ENCODE measurements around the gene AMHR2. TPM values are rescaled to one million over a fixed set of nuclear protein-coding genes. Genes with fewer than 3 reads are reported as not detected.
"Not testable (repeated sequence)": the region's sequence is repeated elsewhere in the genome, so short reads cannot be mapped to it uniquely, and the experiment has no call there.

Gene AMHR2
- total and polyA plus RNA-seq, 2 donors from 2014 or later = not detected

DNA sequence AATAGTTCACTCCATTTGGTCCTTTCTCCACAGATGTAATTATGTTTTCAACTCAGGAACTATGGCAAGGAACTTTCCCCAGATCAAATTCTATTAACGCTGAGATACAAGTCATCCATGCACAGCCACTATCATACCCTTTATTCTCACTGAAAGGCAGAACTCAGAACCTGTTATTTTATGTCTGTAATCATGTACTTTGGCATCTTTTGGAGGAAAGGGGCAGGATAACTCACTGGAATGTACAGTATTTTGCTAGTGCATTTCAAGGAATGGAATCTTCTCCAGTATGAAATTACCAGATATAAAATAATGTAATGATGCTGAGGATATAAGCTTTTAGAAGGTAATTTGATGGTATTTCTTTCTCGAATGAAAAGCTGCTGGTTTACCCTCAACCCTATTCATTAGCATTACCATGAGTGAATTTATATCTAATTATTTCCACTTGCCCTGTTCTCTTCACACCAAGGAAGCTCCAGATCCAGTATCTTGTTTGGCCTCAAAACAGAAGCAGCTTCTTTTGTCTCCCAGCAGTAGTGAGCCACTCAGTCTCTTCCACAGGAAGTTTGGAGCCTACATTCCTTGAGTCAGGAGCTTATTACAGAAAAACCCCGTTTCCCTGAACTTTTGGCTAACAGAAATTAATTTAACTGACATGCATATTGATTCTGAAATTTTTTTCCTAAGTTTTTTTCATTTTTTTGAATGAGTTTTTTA is 10.0 kb upstream of the AMHR2 start:
- H3K36me3 ChIP-seq (ENCODE audit: control insufficient read depth in 2 of 3, insufficient read depth in 3 of 3, low read length in 3 of 3) = peaks cover 6 to 27% (median 15%) of the 10 kb centered on the region in 3 donors
- no peak for FAIRE-seq

DNA sequence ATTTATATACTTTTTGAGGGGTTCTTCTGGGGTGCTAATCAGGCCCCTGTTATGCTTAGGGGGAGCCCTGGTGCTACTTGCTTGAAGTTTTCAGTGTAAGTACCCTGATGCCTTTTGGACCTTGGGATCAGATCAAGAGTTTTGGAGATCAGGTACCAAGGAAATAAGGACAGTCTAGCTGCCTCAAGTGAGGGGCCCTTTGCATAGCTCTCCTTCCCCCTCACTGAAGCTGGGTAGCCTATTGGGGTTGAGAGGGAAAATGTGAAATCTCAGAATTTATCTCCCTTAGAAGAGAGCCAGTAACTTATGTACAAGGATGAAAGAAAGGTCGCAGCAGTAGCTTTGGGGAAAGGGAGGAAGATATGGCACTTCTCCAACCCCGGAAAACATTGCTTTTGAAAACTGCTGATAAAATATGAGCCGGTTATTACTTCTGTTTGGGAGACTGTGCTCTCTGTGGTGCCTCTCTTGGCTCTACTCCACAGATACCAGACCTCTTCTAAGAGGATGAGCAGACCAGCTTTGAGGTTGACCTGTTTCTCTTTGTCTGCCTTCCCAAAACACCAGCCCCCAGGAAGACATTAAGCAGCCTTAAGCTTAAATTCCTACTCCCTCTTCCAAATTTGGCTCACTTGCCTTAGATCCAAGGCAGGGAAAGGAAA is 8.8 kb upstream of the AMHR2 start:
- Histone ChIP-seq H3K27me3 (ENCODE audit: control insufficient read depth, insufficient read depth, low read length) (no peaks in the 10 kb centered on the region), H3K27ac (ENCODE audit: low read depth in 2 of 2, low read length in 2 of 2) (no peak overlapping the region), H3K9ac (ENCODE audit: low read length in 3 of 3) (no peak overlapping the region), H3K9me3 (ENCODE audit: control insufficient read depth in 2 of 3, insufficient read depth in 1 of 3, low read length in 3 of 3) (no peaks in the 10 kb centered on the region), H3K4me3 (ENCODE audit: low read length in 3 of 3) (no peak overlapping the region), H3K4me1 (ENCODE audit: control insufficient read depth in 2 of 3, insufficient read depth in 2 of 3, low read depth in 1 of 3, low read length in 3 of 3) (peaks cover 0 to 4% (median 4%) of the 10 kb centered on the region in 3 donors), H3K36me3 (ENCODE audit: control insufficient read depth in 2 of 3, insufficient read depth in 3 of 3, low read length in 3 of 3) (peaks cover 6 to 17% (median 10%) of the 10 kb centered on the region in 3 donors)
- FAIRE-seq (no peak), DNase-seq (peak in 1 of 5 donors; percentile 26)
- intact Hi-C loops (cut with DNase I) = no loop called here
- TF ChIP-seq, protein P1, sequence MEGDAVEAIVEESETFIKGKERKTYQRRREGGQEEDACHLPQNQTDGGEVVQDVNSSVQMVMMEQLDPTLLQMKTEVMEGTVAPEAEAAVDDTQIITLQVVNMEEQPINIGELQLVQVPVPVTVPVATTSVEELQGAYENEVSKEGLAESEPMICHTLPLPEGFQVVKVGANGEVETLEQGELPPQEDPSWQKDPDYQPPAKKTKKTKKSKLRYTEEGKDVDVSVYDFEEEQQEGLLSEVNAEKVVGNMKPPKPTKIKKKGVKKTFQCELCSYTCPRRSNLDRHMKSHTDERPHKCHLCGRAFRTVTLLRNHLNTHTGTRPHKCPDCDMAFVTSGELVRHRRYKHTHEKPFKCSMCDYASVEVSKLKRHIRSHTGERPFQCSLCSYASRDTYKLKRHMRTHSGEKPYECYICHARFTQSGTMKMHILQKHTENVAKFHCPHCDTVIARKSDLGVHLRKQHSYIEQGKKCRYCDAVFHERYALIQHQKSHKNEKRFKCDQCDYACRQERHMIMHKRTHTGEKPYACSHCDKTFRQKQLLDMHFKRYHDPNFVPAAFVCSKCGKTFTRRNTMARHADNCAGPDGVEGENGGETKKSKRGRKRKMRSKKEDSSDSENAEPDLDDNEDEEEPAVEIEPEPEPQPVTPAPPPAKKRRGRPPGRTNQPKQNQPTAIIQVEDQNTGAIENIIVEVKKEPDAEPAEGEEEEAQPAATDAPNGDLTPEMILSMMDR (IDR thresholded peaks at IDR 0.05; ENCODE audit: borderline replicate concordance, extremely low read depth, insufficient read depth) = no peak

More for the DNA sequence above, 10.0 kb upstream of the AMHR2 start:
- Histone ChIP-seq H3K4me1 (ENCODE audit: control insufficient read depth in 2 of 3, insufficient read depth in 2 of 3, low read depth in 1 of 3, low read length in 3 of 3) (peaks cover 0 to 4% (median 4%) of the 10 kb centered on the region in 3 donors), H3K9ac (ENCODE audit: low read length in 3 of 3) (no peak overlapping the region), H3K27ac (ENCODE audit: low read depth in 2 of 2, low read length in 2 of 2) (no peak overlapping the region), H3K27me3 (ENCODE audit: control insufficient read depth, insufficient read depth, low read length) (no peaks in the 10 kb centered on the region), H3K9me3 (ENCODE audit: control insufficient read depth in 2 of 3, insufficient read depth in 1 of 3, low read length in 3 of 3) (no peaks in the 10 kb centered on the region), H3K4me3 (ENCODE audit: low read length in 3 of 3) (no peak overlapping the region)
- intact Hi-C loops (cut with DNase I) = no loop called here
- TF ChIP-seq, protein P1 (IDR thresholded peaks at IDR 0.05; ENCODE audit: borderline replicate concordance, extremely low read depth, insufficient read depth) = no peak
- DNase-seq = no peak

DNA sequence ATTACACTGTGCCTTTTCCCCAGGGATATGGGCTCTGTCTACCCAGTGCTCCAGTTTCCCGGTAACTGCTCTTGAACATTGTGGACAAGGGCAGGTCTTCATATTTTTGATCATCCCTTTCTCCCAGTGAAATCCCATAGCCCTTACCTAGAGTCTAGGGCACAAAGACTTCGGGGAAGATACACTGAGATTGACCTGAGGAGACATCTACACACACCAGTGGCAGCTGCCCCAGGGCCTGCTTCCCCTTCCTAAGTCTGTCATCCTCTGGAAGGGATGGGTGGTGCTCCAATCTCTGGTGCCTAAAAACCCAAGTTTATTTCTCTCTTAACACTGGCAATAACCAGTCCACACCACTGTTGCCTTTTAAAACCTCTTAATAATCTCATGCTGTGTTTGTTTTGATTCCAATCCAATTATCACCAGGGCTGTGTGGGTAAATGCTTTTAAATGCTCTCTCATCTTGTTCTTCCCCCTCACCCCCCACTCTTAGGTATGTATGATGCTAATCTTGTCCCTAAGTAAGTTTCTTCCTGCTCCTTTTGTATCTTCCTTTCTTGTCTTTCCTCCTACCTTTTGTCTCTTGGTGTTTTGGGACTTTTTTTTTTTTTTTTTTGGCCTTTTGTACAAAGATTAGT is 7.8 kb upstream of the AMHR2 start:
- intact Hi-C loops (cut with DNase I); H3K27ac ChIP-seq (ENCODE audit: low read depth in 2 of 2, low read length in 2 of 2); H3K27me3 ChIP-seq (ENCODE audit: control insufficient read depth, insufficient read depth, low read length); FAIRE-seq; H3K9me3 ChIP-seq (ENCODE audit: control insufficient read depth in 2 of 3, insufficient read depth in 1 of 3, low read length in 3 of 3); H3K4me3 ChIP-seq (ENCODE audit: low read length in 3 of 3); H3K9ac ChIP-seq (ENCODE audit: low read length in 3 of 3); H3K4me1 ChIP-seq (ENCODE audit: control insufficient read depth in 2 of 3, insufficient read depth in 2 of 3, low read depth in 1 of 3, low read length in 3 of 3): not testable (repeated sequence)
- peak in 1 of 5 donors; percentile 9 for DNase-seq
- H3K36me3 ChIP-seq (ENCODE audit: control insufficient read depth in 2 of 3, insufficient read depth in 3 of 3, low read length in 3 of 3) = peaks cover 4 to 14% (median 7%) of the 10 kb centered on the region in 3 donors

DNA sequence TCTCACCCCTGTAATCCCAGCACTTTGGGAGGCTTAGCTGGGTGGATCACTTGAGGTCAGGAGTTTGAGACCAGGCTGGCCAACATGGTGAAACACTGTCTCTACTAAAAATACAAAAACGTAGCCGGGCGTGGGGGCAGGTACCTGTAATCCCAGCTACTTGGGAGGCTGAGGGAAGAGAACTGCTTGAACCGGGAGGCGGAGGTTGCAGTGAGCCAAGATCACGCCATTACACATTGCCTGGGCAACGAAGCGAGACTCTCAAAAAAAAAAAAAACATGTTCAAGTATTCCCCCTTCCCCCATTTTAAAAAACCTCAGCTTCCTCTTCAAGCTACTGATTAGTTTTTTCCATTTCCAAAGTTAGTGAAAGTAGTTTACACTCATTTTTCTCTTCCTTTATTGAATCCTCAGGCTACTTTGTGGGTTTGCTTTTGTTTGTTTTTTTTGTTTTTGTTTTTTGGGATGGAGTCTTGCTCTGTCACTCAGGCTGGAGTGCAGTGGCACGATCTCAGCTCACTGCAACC is 6.3 kb upstream of the AMHR2 start:
- peak in 1 of 5 donors; percentile 8 for DNase-seq
- H3K27me3 ChIP-seq (ENCODE audit: control insufficient read depth, insufficient read depth, low read length); H3K9ac ChIP-seq (ENCODE audit: low read length in 3 of 3); H3K4me1 ChIP-seq (ENCODE audit: control insufficient read depth in 2 of 3, insufficient read depth in 2 of 3, low read depth in 1 of 3, low read length in 3 of 3); FAIRE-seq; H3K27ac ChIP-seq (ENCODE audit: low read depth in 2 of 2, low read length in 2 of 2); H3K4me3 ChIP-seq (ENCODE audit: low read length in 3 of 3); intact Hi-C loops (cut with DNase I); H3K9me3 ChIP-seq (ENCODE audit: control insufficient read depth in 2 of 3, insufficient read depth in 1 of 3, low read length in 3 of 3); H3K36me3 ChIP-seq (ENCODE audit: control insufficient read depth in 2 of 3, insufficient read depth in 3 of 3, low read length in 3 of 3): not testable (repeated sequence)
